Fibroblast of lung (primary cell): ENCODE results near the gene KRTAP6-2. TPM values are rescaled to one million over a fixed set of nuclear protein-coding genes. Genes with fewer than 3 reads are reported as not detected.

Source experiments
- DNase-seq, 2 donors: peaks; one replicate each; pipeline versions ENCODE4 v3.0.0 to v3.0.0-alpha.2; 2010; ENCODE audit warnings: low read depth in 2 of 2
- H2AFZ ChIP-seq: 2 replicates; pipeline ENCODE4 v1.5.1; 2012; ENCODE audit warnings: low read length, control low read depth, inconsistent platforms
- H3K27ac ChIP-seq: 2 replicates; pipeline ENCODE4 v1.5.1; 2011; ENCODE audit warnings: low read length, control low read depth; ENCODE audit not compliant: insufficient read depth
- H3K27me3 ChIP-seq: 2 replicates; pipeline ENCODE4 v1.5.1; 2011; ENCODE audit warnings: mild to moderate bottlenecking, low read length; ENCODE audit not compliant: control insufficient read depth, insufficient read depth
- H3K36me3 ChIP-seq: 2 replicates; pipeline ENCODE4 v1.5.1; 2011; ENCODE audit warnings: low read length; ENCODE audit not compliant: control insufficient read depth, insufficient read depth
- H3K4me1 ChIP-seq: 2 replicates; pipeline ENCODE4 v1.5.1; 2011; ENCODE audit warnings: low read length; ENCODE audit not compliant: control insufficient read depth, insufficient read depth; ENCODE audit errors: extremely low read depth
- H3K4me2 ChIP-seq: 2 replicates; pipeline ENCODE4 v1.5.1; 2011; ENCODE audit warnings: low read length, control low read depth; ENCODE audit not compliant: insufficient read depth; ENCODE audit errors: extremely low read depth
- H3K4me3 ChIP-seq, 4 experiments: fragments of 200-600 bp in 1 of 4; sonication (generic) in 1 of 4; replicated peaks in 1 of 4; 2 replicates each; pipeline ENCODE4 v1.5.1; 2011 to 2016; ENCODE audit warnings: low read length in 4 of 4, low read depth in 3 of 4, mild to moderate bottlenecking in 3 of 4, control low read depth in 2 of 4, inconsistent platforms in 1 of 4, mixed read lengths in 1 of 4; ENCODE audit not compliant: insufficient read depth in 1 of 4; ENCODE audit errors: control extremely low read depth in 1 of 4
- H3K79me2 ChIP-seq: 2 replicates; pipeline ENCODE4 v1.5.1; 2012; ENCODE audit warnings: mild to moderate bottlenecking, low read length, inconsistent platforms; ENCODE audit not compliant: control insufficient read depth, insufficient read depth
- H3K9ac ChIP-seq: 2 replicates; pipeline ENCODE4 v1.5.1; 2011; ENCODE audit warnings: mild to moderate bottlenecking, low read length, control low read depth; ENCODE audit not compliant: insufficient read depth
- H3K9me3 ChIP-seq: 2 replicates; pipeline ENCODE4 v1.5.1; 2012; ENCODE audit warnings: low read depth, low read length; ENCODE audit not compliant: control insufficient read depth, insufficient read depth
- H4K20me1 ChIP-seq: 2 replicates; pipeline ENCODE4 v1.5.1; 2011; ENCODE audit warnings: low read length; ENCODE audit not compliant: control insufficient read depth, insufficient read depth; ENCODE audit errors: extremely low read depth
- EZH2 ChIP-seq: IDR thresholded peaks from 2 replicates; pipeline ENCODE4 v1.5.1; 2012; ENCODE audit warnings: low read length, control low read depth, mild to moderate bottlenecking; ENCODE audit errors: missing control alignments
- polyA minus RNA-seq: library from RNA; depleted of rRNA, polyadenylated mRNA; stranded (reverse); fragments of >200 nt; gene quantifications from 2 replicates; pipeline ENCODE4 v1.2.3, GENCODE V29; 2011; ENCODE audit warnings: low replicate concordance
- polyA plus RNA-seq, 2 donors: library from polyadenylated mRNA; depleted of rRNA in 1 of 2; stranded (reverse) in 1 of 2; unstranded in 1 of 2; fragments of >200 nt; gene quantifications; 2 replicates each; pipeline ENCODE4 v1.2.1, GENCODE V29; 2011 to 2012; ENCODE audit warnings: missing spikeins in 1 of 2
- total RNA-seq: library from RNA; depleted of rRNA; stranded (reverse); fragments of >200 nt; gene quantifications from 2 replicates; pipeline ENCODE4 v1.2.1, GENCODE V29; 2014
- TF ChIP-seq, protein P1 (sequence below), 2 donors: IDR thresholded peaks in 1 of 2; conservative IDR thresholded peaks in 1 of 2; 1 replicate in 1 of 2; 2 replicates in 1 of 2; pipeline ENCODE4 v1.5.1; 2011 to 2012; ENCODE audit warnings: low read length in 2 of 2, control low read depth in 1 of 2, inconsistent platforms in 1 of 2, low read depth in 1 of 2, mild to moderate bottlenecking in 1 of 2

KRTAP6-2 gene, protein sequence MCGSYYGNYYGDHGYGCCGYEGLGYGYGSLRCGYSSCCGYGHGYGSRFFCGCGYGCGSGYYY
- total RNA-seq, result not detected in 2 replicates
- not detected in 2 replicates for polyA plus RNA-seq
- not detected in 2 replicates for polyA plus RNA-seq (2012)
- not detected in 2 replicates for polyA minus RNA-seq

- no peak for TF ChIP-seq EZH2
- TF ChIP-seq, protein P1, sequence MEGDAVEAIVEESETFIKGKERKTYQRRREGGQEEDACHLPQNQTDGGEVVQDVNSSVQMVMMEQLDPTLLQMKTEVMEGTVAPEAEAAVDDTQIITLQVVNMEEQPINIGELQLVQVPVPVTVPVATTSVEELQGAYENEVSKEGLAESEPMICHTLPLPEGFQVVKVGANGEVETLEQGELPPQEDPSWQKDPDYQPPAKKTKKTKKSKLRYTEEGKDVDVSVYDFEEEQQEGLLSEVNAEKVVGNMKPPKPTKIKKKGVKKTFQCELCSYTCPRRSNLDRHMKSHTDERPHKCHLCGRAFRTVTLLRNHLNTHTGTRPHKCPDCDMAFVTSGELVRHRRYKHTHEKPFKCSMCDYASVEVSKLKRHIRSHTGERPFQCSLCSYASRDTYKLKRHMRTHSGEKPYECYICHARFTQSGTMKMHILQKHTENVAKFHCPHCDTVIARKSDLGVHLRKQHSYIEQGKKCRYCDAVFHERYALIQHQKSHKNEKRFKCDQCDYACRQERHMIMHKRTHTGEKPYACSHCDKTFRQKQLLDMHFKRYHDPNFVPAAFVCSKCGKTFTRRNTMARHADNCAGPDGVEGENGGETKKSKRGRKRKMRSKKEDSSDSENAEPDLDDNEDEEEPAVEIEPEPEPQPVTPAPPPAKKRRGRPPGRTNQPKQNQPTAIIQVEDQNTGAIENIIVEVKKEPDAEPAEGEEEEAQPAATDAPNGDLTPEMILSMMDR (conservative IDR thresholded peaks at IDR 0.05 in 1 of 2, IDR thresholded peaks at IDR 0.05 in 1 of 2; ENCODE audit: low read depth in 1 of 2, low read length in 2 of 2), result no peak
Measured at GRCh38 chr21:30598802-30599201, at the start of gene KRTAP6-2. Gene KRTAP6-2, minus strand, starts transcription at chr21:30598902. Its CDS starts 28 bp downstream, at chr21:30598874.

DNA sequence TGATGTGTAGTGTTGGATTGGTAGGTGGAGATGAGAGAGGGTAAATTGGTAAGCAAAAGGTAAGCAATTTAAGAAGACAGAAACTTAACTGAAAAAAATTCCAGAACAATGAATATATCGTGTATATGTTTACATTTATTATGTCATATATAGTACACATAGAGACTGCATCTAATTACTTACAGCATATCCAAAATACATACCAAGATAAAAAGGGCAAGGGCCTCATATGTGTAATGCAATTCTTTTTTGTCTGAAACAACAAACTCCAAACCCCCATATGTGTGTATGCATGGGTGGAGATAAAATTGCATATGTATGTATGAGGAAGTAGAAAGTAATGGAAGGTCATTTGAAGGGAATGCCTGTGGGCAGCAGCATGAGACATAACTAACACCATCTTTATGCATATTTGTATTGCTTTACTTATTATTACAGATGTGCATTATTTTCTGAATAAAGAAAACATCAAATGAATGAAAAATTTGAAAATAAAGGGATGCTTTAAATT is 48.3 kb upstream of the KRTAP6-2 start:
- Histone ChIP-seq H3K4me3 (no peak overlapping the region), H4K20me1 (no peaks in the 10 kb centered on the region), H3K4me2 (no peak overlapping the region), H3K36me3 (no peaks in the 10 kb centered on the region), H3K9me3 (no peaks in the 10 kb centered on the region), H3K27me3 (no peaks in the 10 kb centered on the region), H3K79me2 (no peaks in the 10 kb centered on the region), H3K4me1 (no peaks in the 10 kb centered on the region), H2AFZ (no peak overlapping the region), H3K9ac (no peak overlapping the region), H3K27ac (no peak overlapping the region)
- no peak for TF ChIP-seq EZH2
- TF ChIP-seq, protein P1 (conservative IDR thresholded peaks at IDR 0.05 in 1 of 2, IDR thresholded peaks at IDR 0.05 in 1 of 2; ENCODE audit: low read depth in 1 of 2, low read length in 2 of 2), result no peak
- DNase-seq, result no peak

More at GRCh38 chr21:30598802-30599201, at the start of gene KRTAP6-2:
- Histone ChIP-seq H3K27me3 (no peaks in the 10 kb centered on the region), H3K9me3 (no peaks in the 10 kb centered on the region), H3K27ac (no peak within 1 kb of the TSS), H3K79me2 (no peaks in the 10 kb centered on the region), H2AFZ (no peak within 1 kb of the TSS), H3K4me1 (no peaks in the 10 kb centered on the region), H3K4me2 (no peak within 1 kb of the TSS), H3K4me3 (no peak within 1 kb of the TSS), H4K20me1 (no peaks in the 10 kb centered on the region), H3K36me3 (no peaks in the 10 kb centered on the region), H3K9ac (no peak within 1 kb of the TSS)
- DNase-seq, result no peak

DNA sequence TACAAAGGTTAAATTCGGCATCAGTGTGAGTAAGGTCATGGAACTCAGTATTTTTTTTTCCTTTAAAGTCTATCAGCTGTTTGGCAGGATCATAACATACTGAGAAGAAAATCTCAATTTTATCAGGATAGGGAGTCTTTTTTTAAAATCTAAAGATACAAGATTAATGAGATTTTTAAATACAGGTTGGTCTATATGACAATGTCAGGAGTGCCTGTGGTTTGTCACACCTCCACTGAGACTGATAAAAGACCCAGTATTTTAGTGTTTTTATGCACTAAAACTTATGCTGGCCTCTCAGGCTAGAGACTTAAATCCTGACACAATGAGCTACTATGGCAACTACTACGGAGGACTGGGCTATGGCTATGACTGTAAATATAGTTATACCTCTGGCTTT is 43.9 kb upstream of the KRTAP6-2 start, which contains the start of gene KRTAP20-3:
Gene KRTAP20-3, plus strand, starts transcription at position 301 of the 400 bp plus-strand sequence.
- no peak for DNase-seq
- Histone ChIP-seq H3K36me3 (no peaks in the 10 kb centered on the region), H3K27ac (no peak within 1 kb of the TSS), H3K4me3 (no peak within 1 kb of the TSS), H3K27me3 (no peaks in the 10 kb centered on the region), H2AFZ (no peak within 1 kb of the TSS), H3K4me1 (no peaks in the 10 kb centered on the region), H3K9me3 (no peaks in the 10 kb centered on the region), H3K4me2 (no peak within 1 kb of the TSS), H3K79me2 (no peaks in the 10 kb centered on the region), H4K20me1 (no peaks in the 10 kb centered on the region), H3K9ac (no peak within 1 kb of the TSS)
- TF ChIP-seq EZH2, result no peak
- TF ChIP-seq, protein P1 (conservative IDR thresholded peaks at IDR 0.05 in 1 of 2, IDR thresholded peaks at IDR 0.05 in 1 of 2; ENCODE audit: low read depth in 1 of 2, low read length in 2 of 2), result no peak
